GM18498 (cell line): ENCODE data around the gene COTL1.
A peak's percentile ranks its signal among the peaks of the same experiment; 100 is the strongest.

Experiments used
- ATAC-seq: cut with Tn5 transposase; IDR thresholded peaks from one replicate; pipeline ENCODE4 v1.9.1; 2021; ENCODE audit warnings: mild to moderate bottlenecking, moderate library complexity; ENCODE audit not compliant: unreplicated experiment

COTL1 gene

GRCh38 chr16:84614968-84615813, 2.7 kb downstream of the COTL1 start:
- no peak for ATAC-seq

DNA sequence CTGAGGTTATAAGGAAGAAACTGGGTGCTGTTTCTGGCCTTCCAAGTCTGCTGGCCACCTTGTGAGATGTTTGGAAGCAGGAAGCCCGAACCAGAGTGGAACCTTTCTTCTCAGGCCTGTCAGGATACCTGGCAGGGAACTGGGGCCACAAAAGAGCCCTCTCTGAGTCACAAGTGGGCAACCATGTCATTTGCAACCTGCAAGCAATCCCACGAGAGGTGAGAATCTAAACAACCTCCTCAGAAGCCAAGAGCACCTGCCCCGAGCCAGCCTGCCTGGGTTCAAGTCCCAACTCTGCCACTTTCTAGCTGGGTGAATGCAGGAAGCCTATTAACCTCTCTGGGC, 3.3 kb downstream of the COTL1 start:
- ATAC-seq, result no peak

DNA sequence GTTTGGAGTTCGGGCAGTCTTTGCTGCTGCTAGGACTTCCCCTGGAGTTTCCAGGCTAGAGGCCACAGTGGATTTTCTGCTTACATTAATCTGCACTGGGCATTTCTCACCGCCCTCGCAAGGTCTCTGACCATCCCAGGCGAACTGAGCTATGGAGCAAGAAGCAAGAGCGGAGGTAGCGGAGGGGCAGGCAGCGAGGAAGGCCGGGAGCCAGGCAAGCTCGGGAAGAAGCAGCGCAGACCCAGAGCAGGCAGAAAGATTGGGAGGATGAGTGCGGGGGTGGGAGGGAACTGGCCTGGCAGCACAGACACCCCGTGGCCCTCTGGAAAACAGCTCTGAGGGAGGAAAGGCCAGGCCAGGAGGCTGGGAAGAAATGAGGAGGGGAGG, 3.8 kb downstream of the COTL1 start:
- ATAC-seq, result no peak

DNA sequence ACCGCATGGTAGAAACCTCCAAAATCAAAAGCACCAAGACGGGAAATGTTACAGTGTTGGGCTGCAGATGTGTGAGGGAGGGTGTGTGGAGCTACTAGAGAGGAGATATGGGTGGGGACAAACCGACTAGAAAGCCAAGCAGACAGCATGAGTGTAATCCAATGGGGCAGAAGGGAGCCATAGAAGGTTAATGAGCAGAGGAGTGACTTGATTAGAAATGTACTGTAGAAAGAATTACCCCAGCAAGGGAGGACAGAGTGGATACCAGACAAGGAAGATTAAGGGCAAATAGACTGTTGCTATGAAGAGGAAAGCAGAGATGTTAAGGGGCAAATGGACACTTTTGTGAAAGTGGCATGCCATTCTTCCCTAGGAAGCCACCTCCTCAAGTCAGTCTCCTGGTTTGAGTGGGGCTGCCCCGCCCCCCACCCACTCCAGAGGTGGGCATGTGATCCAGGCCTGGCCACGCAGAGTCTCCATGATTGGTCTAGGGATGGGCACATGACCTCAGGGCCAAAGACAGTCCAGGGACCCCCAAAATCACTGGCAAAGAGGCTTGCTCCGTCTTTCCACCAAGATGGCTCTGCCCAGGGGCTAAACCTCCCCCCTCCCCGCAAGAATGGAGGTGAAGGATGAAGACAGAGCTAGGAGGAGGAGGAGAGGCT, 4.3 kb downstream of the COTL1 start:
- ATAC-seq, result no peak

DNA sequence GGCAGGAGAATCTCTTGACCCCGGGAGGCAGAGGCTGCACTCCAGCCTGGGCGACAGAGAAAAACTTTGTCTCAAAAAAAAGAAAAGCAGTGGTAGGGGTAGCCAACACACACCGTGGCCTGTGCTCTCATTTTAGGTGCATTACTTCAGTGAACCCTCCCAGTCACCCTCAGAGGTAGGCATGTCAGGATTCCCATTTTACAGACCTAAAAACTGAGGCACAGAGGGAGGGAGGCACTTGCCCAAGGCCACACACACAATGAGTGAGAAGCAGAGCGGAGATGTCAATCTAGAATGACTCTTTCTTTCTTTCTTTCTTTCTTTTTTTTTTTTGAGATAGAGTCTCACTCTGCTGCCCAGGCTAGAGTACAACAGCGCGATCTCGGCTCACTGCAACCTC, 5.2 kb downstream of the COTL1 start:
- ATAC-seq, result no peak

DNA sequence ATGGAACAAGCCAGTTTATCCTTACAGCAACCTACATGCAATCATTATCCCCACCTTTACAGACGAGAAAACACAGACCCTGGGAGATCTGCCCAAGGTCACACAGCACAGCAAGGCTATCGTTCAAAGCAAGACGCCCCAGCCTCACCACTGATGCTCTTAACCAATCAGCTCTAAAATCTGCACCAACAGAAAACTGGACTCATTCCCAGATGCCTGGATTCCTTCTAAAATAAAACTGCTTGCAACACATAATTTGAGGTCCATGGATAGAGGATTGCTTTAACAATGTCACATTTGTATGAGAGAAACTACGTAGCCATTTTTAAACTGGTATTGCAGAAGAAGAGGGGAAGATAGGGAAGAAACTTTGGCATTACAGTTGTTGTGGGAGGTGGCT, 6.8 kb downstream of the COTL1 start:
- no peak for ATAC-seq

DNA sequence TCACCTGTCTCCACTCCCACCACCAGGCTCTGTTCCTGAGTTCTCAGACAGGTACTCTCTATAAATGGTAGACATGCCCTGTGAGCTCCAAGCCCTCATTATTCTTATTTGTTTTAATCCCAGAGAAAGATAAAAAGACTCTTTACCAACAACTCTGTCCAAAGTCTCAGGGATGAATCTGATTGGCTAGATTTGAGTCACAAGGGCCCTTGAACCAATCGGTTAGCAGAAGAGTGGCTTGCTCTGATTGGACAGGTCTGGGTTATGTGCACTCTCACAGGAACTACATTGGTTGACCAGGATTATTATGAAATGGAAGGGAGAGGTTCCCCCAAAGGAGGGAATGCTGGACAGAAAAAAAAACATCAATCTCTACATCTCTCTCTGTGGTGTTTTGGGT, 7.5 kb downstream of the COTL1 start:
- no peak for ATAC-seq

- no peak for ATAC-seq
Observed at GRCh38 chr16:84609563-84610177, 8.2 kb downstream of the COTL1 start.

DNA sequence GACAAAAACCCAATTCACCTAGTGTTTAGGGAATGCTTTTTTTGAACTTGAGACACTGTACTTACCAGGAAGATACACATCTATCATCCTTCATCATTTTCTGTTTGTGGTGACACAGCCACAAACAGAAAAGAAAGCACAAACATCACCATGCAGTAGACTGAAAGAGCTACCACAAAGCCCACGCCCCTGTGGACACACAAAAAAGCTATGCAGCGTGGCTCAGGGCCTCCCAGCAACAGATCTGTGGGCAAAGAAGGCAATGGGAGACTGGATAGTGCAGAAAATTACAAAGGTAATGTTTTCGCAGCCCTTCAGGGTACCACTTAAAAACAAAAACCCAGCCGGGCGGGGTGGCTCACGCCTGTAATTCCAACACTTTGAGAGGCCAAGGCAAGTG, 9.6 kb downstream of the COTL1 start:
- ATAC-seq, result no peak

- peak; percentile 67 for ATAC-seq
Observed at GRCh38 chr16:84607694-84608093, 10.2 kb downstream of the COTL1 start.

GRCh38 chr16:84607061-84607460, 10.8 kb downstream of the COTL1 start:
- ATAC-seq, result no peak

GRCh38 chr16:84606081-84606875, 11.6 kb downstream of the COTL1 start:
- no peak for ATAC-seq

- ATAC-seq, result no peak
Observed at GRCh38 chr16:84605339-84605848, 12.5 kb downstream of the COTL1 start.

DNA sequence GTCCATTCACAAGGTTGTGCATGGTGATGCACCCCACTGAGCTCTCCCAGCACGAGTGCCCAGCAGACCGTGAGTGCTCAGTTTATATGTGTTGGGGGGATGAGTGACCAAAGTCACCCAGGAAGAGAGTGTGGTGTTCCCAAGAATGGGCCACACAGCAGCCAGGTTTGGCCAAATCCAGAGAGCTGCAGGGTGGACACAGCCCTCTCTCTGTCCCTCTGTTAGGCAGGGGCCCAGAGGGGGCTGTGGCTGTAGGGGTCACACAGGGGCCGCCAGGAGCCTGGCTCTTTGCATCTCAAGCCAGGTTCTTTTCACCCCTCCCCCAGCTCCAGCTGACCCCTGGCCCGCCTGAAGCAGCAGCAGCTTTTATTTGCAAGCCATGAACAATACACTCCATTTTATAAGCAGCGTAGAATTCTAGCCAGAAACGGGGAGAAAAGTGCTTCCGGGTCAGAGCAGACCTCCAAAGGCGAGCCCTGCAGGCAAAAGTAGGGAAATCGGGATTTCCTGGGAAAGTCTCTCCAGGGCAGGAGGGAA, 13.3 kb downstream of the COTL1 start:
- ATAC-seq, result no peak

DNA sequence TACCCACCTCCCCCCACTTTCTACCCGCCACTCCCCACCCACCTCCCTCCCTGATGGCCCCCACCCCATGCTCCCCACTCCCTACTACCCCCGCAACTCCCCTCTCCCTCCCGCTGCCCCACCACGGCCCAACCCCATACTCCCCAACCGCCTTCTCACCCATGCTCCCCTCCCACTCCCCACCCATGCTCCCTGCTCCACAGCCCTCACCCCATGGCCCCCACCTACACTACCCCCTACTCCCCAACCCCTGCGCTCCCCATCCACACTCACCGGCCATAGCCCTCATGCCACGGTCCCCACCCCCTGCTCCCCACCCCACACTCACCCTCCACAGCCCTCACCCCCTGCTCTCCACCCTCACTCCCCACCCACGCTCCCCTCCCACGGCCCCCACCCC, 13.9 kb downstream of the COTL1 start:
- no peak for ATAC-seq

GRCh38 chr16:84603140-84603816, 14.6 kb downstream of the COTL1 start:
- no peak for ATAC-seq

DNA sequence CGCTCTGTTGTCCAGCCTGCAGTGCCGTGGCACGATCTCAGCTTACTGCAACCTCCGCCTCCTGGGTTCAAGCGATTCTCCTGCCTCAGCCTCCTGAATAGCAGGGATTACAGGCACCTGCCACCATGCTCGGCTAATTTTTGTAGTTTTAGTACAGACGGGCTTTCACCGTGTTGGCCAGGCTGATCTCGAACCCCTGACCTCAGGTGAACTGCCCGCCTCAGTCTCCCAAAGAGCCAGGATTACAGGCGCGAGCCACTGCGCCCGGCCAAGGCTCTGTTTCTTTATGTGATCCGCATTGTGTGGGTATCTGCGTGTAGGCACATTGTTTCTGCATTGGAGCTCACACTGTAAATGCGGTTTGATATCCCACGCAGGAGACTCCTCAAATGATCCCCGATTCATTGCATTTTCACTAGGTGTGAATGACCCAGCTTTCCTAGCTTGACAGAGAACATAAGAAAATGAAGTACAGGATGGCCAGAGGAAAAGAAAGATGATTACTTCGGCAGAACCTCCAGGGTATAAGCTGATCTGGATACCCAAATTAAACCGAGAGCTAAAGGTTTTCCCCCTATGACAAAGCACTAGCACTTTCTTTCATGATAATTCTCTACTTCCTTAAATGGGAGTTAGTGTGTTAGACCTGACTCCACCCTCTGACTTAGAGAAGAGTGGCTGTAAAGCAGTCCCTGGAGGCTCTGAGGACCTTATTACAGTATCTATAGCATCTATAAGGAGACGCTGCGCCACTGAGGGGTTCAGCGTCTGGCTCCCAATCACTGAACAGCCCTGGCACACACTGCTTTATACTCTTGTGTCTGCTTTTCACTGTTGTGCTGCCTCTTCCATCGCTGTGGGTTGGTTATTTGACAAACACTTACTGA, 17.3 kb downstream of the COTL1 start:
- ATAC-seq, result peak; percentile 59

GRCh38 chr16:84599521-84600202, 18.2 kb downstream of the COTL1 start:
- peak; percentile 64 for ATAC-seq

- no peak for ATAC-seq
Observed at GRCh38 chr16:84598360-84598759, 19.5 kb downstream of the COTL1 start.
